Medulla oblongata (tissue), 1 donor: ENCODE measurements around the gene CLECL1.
"Not testable (repeated sequence)": the region's sequence is repeated elsewhere in the genome, so short reads cannot be mapped to it uniquely, and the experiment has no call there.

Experiments used
- DNase-seq: peaks from one replicate; pipeline ENCODE4 v3.0.0-alpha.2; 2015; ENCODE audit errors: extremely low spot score

Gene CLECL1

GRCh38 chr12:9719790-9720189, 13.1 kb downstream of the CLECL1 start:
- no peak for DNase-seq

DNA sequence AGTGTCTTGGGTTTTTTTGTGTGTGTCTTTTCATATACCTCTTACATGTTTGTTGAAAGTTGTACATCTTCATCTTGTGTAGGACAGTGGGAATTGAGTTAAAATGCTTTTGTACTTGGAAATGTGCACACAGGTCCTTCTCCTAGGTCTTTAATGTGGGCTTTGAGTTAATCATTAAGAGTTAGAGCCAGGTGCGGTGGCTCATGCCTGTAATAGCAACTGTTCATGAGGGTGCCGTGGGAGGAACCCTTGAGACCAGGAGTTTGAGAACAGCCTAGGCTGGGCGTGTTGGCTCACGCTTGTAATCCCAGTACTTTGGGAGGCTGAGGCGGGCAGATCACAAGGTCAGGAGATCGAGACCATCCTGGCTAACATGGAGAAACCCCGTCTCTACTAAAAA, 13.9 kb downstream of the CLECL1 start:
- DNase-seq: no peak

DNA sequence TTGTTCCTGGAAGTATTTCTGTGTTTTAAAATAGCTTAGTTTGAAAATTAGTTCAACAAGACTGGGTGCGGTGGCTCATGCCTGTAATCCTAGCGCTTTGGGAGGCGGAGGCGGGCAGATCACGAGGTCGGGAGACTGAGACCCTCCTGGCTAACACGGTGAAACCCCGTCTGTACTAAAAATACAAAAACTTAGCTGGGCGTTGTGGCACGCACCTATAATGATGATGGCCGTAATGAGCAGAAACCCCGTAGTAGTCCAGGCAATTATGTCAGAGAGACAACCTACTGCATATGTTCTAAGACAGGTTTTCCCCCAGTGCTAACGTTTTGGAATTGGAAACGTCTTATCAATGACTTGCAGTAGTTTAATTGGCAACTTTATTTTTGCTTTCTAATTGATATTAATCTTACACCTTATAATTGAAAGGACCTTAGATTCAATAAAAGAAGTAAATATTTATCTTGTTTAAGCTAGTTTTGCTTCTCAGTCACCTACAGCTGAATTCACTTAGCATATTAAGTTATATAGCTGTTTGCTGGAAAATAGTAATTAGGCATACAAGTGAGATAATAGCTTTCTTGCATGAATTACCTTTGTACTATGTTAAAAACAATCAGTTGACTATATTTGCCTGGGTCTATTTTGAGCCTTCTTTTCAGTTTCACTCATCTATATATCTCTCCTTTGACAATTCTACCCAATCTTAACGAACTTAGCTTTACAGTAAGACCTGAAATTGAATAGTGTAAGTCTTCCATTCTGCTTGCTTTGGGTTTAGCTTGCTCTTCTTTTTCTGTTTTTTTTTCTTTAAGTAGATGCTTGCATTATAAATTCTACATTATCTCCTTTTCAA, 15.6 kb downstream of the CLECL1 start:
- DNase-seq: no peak

DNA sequence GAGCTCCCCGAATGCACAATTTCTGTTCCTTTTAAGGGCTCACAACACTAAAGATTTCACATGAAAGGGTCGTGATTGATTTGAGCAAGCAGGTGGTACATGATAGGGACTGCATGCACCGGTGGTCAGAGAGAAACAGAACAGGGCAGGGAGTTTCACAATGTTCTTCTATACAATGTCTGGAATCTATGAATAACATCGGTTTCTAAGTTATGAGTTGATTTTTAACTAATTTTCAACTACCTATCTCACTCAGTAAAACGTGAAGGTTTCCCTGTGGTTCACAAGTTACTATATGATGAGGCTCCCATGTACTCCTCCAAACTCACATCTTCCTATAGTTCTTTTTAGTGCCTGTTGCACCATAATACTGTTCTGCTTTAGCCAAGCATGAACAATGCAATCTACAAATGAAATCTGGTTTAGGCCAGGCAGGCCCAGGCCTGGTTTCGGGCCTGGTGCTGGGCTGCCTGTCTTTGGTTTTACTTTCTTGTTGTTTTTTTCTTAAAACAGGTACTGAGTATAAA, 19.8 kb downstream of the CLECL1 start:
- not testable (repeated sequence) for DNase-seq

DNA sequence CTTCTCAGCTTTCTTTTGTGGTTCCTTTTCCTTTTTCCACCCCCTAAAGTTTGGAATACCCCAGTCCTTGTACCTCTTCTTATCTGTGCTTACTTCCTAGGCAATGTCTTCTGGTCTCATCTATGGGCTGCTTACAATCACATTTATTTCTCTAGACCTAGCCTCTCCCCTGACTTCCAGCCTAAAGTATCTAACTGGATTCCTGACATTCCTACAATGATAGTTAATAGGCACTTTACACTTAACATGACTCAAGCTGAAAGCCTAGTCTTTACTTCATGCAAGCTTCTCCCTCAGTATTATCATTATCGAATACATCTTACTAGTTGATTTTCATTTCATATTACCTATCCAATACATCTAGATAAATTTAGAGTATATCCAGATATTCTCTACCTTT, 21.2 kb downstream of the CLECL1 start:
- no peak for DNase-seq

GRCh38 chr12:9710584-9711375, 22.1 kb downstream of the CLECL1 start:
- no peak for DNase-seq

GRCh38 chr12:9708853-9709252, 24.0 kb downstream of the CLECL1 start:
- DNase-seq: no peak

DNA sequence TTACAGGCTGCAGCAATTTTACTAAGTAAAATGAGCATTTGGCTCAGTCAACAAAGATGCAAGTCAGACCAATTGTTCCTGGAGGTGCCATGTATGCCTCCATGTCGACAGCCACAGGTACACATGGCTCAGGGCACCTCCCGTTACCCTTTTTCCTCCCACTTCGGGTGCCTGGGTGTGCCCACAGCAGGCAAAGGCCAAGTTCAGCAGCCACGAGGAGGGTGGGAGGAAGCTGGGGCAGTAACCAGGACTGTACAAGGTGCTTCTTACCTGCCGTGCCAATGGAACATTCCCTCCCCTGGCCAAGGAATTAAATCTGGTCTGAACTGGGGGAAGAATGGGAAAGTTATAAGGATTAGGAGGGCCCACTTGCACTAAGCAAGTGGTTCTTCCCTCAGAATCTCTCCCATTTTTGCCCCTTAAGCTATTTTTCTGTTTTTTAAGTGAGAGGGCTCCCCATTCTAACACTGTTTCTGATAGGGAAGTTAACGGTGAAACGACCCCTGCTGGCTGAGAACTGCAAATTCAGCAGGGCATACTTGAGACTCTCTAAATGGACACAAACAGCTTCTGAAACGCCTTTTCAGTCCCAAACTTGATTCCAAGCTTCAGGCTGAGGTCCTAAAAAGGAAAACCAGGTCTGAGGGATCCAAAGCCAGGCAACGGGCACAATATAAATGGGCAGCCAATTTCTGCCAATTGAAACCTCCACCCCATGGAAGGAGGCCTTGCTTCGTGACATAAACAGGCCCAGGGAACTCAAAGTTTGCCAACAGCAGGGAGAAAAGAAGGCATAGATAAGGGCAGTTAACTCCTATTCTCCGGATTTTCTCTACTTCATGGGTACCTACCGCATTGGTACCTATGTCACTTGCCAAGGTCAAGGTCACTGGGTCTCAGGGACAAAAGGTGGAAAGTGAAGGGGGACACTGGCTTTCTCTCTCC, 24.8 kb downstream of the CLECL1 start:
- peak; percentile 65 for DNase-seq

DNA sequence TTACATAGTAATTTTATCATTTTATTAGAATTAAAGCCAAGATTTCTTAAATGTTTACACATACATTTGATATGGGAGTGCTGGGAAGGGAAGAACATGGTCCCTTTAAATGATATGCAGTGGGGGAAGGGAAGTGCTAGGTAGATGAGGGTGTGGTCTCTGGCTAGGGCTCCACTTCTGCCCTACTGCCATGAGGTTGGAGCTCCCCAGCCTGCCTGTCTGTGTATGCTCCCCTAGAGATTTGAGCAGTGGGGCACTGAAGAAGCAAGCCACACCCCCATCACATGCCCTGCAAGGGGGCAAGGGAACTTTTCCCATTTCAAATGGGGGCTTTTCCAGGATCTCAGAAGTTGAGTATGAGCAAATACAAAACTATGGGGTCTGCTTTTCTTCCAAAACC, 25.5 kb downstream of the CLECL1 start:
- DNase-seq: no peak

DNA sequence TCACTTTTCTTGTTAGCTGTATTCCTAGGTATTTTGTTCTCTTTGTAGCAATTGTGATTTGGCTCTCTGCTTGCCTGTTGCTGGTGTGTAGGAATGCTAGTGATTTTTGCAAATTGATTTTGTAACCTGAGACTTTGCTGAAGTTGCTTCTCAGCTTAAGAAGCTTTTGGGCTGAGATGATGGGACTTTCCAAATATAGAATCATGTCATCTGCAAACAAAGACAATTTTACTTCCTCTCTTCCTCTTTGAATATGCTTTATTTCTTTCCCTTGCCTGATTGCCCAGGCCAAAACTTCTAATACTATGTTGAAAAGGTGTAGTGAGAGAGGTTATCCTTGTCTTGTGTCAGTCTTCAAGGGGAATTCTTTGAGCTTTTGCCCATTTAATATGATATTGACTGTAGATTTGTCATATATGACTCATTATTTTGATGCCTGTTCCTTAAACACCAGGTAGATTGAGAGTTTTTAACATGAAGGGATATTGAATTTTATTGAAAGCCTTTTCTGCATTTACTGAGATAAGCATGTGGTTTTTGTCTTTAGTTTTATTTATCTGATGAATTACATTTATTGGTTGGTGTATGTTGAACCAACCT, 26.7 kb downstream of the CLECL1 start:
- DNase-seq: no peak

- DNase-seq: not testable (repeated sequence)
Measured at GRCh38 chr12:9704561-9704960, 28.3 kb downstream of the CLECL1 start.

- no peak for DNase-seq
Measured at GRCh38 chr12:9702255-9702654, 30.6 kb downstream of the CLECL1 start.

DNA sequence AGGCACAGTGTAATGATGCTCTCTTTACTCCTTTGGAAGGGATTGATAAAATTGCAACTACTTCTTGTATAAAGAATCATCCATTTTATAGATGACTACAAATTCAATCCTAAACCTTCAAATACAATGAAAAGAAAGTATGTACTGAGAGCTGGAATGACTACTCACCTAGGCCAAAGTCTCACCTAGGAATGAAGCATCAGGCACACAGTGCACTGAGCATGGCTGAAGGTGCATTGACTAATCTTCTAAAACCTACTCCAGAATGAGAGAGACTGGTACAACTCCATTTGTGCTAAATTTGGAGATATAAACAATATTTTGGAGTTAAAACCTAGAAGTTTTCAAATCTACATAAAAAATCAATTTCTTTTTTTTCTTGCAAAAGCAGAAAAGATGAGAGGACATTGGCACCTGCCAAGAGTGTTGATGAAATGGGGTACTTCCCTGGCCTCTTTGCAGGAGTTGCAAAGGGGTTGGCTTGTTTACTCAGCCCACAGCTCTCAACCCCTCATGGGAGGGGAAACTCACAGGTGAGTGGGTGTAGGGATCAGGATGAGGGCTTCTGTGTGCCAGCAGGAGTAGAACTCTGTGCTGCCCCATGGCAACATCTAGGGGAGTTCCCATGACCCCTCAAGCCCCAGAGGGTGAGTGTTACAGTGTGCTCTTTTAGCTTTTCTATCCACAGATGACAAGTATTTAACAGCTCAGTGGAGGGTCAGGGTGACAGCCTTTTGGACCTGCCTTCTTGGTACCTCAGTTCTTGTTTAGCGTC, 31.3 kb downstream of the CLECL1 start:
- DNase-seq: no peak

DNA sequence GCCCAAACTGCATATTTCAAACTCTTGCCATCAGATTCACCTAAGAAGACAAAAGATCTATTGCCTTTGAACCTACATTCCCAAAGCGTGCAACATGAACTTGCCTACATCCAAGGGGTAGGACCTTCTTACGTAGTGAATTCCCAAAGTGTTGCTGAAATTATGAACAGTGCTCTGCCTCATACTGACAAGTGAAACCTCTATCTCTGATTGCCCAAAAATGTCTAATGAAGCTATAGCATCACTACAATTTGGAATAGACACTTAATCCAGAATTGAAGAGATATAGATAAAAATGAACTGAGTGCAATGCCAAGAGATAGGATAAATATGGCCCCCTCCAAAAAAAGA, 32.3 kb downstream of the CLECL1 start:
- DNase-seq: no peak

GRCh38 chr12:9699898-9700605, 32.8 kb downstream of the CLECL1 start:
- no peak for DNase-seq

- DNase-seq: no peak
Measured at GRCh38 chr12:9699269-9699897, 33.5 kb downstream of the CLECL1 start.

GRCh38 chr12:9698681-9699080, 34.2 kb downstream of the CLECL1 start:
- DNase-seq: no peak

DNA sequence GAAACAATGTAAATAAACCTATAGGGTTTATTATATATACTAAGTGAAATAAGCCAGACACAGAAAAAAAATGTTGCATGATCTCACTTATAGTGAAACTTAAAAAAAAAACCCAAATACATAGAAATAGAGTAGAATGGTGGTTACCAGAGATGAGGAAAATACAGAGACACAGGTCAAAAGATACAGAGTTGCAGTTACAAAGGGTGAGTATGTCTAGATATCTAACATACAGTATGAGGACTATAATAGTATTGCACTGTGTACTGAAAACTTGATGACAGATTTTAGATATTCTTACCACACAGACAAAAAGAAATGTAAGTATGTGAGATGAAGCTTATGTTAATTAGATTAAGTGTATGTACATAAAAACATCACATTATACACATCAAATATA, 35.3 kb downstream of the CLECL1 start:
- no peak for DNase-seq

DNA sequence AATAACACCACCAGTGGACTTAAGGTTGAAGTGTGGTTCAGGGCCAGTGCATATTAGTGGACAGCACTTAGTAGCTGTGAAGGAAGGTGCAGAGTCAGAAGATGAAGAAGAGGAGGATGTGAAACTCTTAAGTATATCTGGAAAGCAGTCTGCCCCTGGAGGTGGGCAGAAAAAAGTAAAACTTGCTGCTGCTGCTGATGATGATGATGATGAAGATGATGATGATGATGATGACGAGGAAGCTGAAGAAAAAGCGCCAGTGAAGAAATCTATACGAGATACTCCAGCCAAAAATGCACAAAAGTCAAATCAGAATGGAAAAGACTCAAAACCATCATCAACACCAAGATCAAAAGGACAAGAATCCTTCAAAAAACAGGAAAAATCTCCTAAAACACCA, 37.2 kb downstream of the CLECL1 start:
- not testable (repeated sequence) for DNase-seq
